Calu3 (cell line): ENCODE results near the gene SLC6A16. TPM values are rescaled to one million over a fixed set of nuclear protein-coding genes. Genes with fewer than 3 reads are reported as not detected.
"Not testable (repeated sequence)": the region's sequence is repeated elsewhere in the genome, so short reads cannot be mapped to it uniquely, and the experiment has no call there.

Source experiments
- BruUV-seq: library from RNA; stranded (reverse); fragments of 400-500 nt; replicated peaks from 2 replicates; lab custom pipeline; 2021; lab: Mats Ljungman, UMichigan
- CTCF ChIA-PET: fragments of 300-600 bp; sonication (Branson Sonifier 250); formaldehyde crosslinking; loops from one replicate; lab custom pipeline; 2022; ENCODE audit warnings: antibody characterized with exemption; lab: Charles Lee
- DNase-seq: peaks from one replicate; pipeline ENCODE4 v3.0.0; 2022
- H3K27ac Mint-ChIP-seq: one replicate; pipeline ENCODE4 v1.8.0; 2022; ENCODE audit warnings: mixed read lengths; ENCODE audit not compliant: unreplicated experiment
- H3K27me3 Mint-ChIP-seq: one replicate; pipeline ENCODE4 v1.8.0; 2022; ENCODE audit warnings: mixed read lengths; ENCODE audit not compliant: unreplicated experiment
- H3K36me3 Mint-ChIP-seq: one replicate; pipeline ENCODE4 v1.8.0; 2022; ENCODE audit warnings: mild to moderate bottlenecking, moderate library complexity, mixed read lengths; ENCODE audit not compliant: insufficient read depth, unreplicated experiment
- H3K4me1 Mint-ChIP-seq: one replicate; pipeline ENCODE4 v1.8.0; 2022; ENCODE audit warnings: mild to moderate bottlenecking, low read depth, mixed read lengths; ENCODE audit not compliant: unreplicated experiment
- H3K4me3 Mint-ChIP-seq: one replicate; pipeline ENCODE4 v1.8.0; 2022; ENCODE audit warnings: mild to moderate bottlenecking, low read depth, moderate library complexity, mixed read lengths; ENCODE audit not compliant: unreplicated experiment
- H3K9me3 Mint-ChIP-seq: one replicate; pipeline ENCODE4 v1.8.0; 2022; ENCODE audit warnings: low read depth, mixed read lengths; ENCODE audit not compliant: unreplicated experiment
- CTCF ChIP-seq: fragments of 200-600 bp; IDR thresholded peaks from one replicate; pipeline ENCODE4 v1.8.0; 2022; ENCODE audit warnings: antibody characterized with exemption; ENCODE audit not compliant: unreplicated experiment
- intact Hi-C: fragments of 100-400 bp; cut with micrococcal nuclease; formaldehyde crosslinking; loops from one replicate; pipeline ENCODE4 v1.10.0; 2022; ENCODE audit not compliant: unreplicated experiment
- total RNA-seq: library from RNA; stranded (reverse); gene quantifications from 2 replicates; pipeline ENCODE4 v1.2.3, GENCODE V29; 2022

Gene SLC6A16
- total RNA-seq, 1 experiment from 2014 or later = not detected

DNA sequence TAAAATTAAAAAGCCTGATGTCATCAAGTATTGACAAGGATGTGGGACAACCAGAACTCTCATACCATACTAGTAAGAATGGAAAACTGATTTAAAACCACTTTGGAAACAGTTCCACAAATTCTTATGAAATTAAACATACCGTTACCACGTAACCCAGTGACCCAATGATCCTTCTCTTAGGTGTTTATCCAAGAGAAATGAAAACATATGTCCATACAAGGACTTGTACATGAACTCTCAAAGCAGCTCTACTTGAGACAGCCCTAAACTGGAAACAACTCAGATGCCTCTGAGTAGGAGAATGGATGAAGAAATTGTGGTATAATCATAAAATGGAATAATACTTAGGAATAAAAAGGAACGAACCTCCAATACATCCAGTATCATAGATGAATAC is 27.6 kb downstream of the SLC6A16 start:
- CTCF ChIA-PET = interaction anchor here (0.6 to 0.8 kb wide), 2 partner anchors 8 to 1275 kb away, joined by 5 read pairs; no protein-coding TSS in a partner anchor
- no peaks in the 10 kb centered on the region for H3K36me3 Mint-ChIP-seq
- no peak for TF ChIP-seq CTCF
- intact Hi-C loops = loop anchor here (2.0 kb wide), 1 partner anchor 21 kb away; no protein-coding TSS in a partner anchor
- H3K4me3 Mint-ChIP-seq = no peak overlapping the region
- DNase-seq = no peak
- peaks cover 43% of the 10 kb centered on the region for H3K27me3 Mint-ChIP-seq
- H3K4me1 Mint-ChIP-seq = no peaks in the 10 kb centered on the region
- no peak overlapping the region for H3K27ac Mint-ChIP-seq
- H3K9me3 Mint-ChIP-seq = no peaks in the 10 kb centered on the region
- BruUV-seq = no TSS peak

- DNase-seq = no peak
- CTCF ChIA-PET = no interaction called here
- H3K27ac Mint-ChIP-seq = no peak overlapping the region
- no peak overlapping the region for H3K4me3 Mint-ChIP-seq
- no peak for TF ChIP-seq CTCF
- H3K9me3 Mint-ChIP-seq = no peaks in the 10 kb centered on the region
- BruUV-seq = no TSS peak
- intact Hi-C loops = no loop called here
- H3K27me3 Mint-ChIP-seq = peaks cover 22% of the 10 kb centered on the region
- H3K36me3 Mint-ChIP-seq = no peaks in the 10 kb centered on the region
- H3K4me1 Mint-ChIP-seq = no peaks in the 10 kb centered on the region
Observed at GRCh38 chr19:49295208-49295880, 29.6 kb downstream of the SLC6A16 start.

GRCh38 chr19:49294401-49294800 is 30.6 kb downstream of the SLC6A16 start:
- Mint-ChIP-seq H3K4me1 (no peaks in the 10 kb centered on the region), H3K36me3 (no peaks in the 10 kb centered on the region), H3K4me3 (no peak overlapping the region), H3K27ac (no peak overlapping the region), H3K9me3 (no peaks in the 10 kb centered on the region), H3K27me3 (peaks cover 16% of the 10 kb centered on the region)
- no peak for DNase-seq
- CTCF ChIA-PET = no interaction called here
- no peak for TF ChIP-seq CTCF
- intact Hi-C loops = no loop called here
- no TSS peak for BruUV-seq

- Mint-ChIP-seq H3K9me3 (no peaks in the 10 kb centered on the region), H3K36me3 (no peaks in the 10 kb centered on the region), H3K4me3 (no peak overlapping the region), H3K27ac (no peak overlapping the region), H3K4me1 (no peaks in the 10 kb centered on the region), H3K27me3 (peaks cover 27% of the 10 kb centered on the region)
- CTCF ChIA-PET = no interaction called here
- TF ChIP-seq CTCF = no peak
- intact Hi-C loops = no loop called here
- no peak for DNase-seq
- BruUV-seq = no TSS peak
Observed at GRCh38 chr19:49290517-49290916, 34.5 kb downstream of the SLC6A16 start.

- H3K27me3 Mint-ChIP-seq = peaks cover 39% of the 10 kb centered on the region
- H3K4me3 Mint-ChIP-seq, H3K27ac Mint-ChIP-seq, H3K9me3 Mint-ChIP-seq, H3K4me1 Mint-ChIP-seq, H3K36me3 Mint-ChIP-seq, intact Hi-C loops, BruUV-seq, DNase-seq: not testable (repeated sequence)
- CTCF ChIA-PET = interaction anchor here (0.6 kb wide), 1 partner anchor 291 kb away, joined by 3 read pairs; the partner anchor contains the start of gene NOSIP
Observed at GRCh38 chr19:49289286-49289685, 35.7 kb downstream of the SLC6A16 start.

- CTCF ChIA-PET, H3K4me3 Mint-ChIP-seq: not testable (repeated sequence)
Observed at GRCh38 chr19:49288205-49288604, 36.8 kb downstream of the SLC6A16 start.

More at GRCh38 chr19:49288205-49288604, 36.8 kb downstream of the SLC6A16 start:
- DNase-seq, H3K4me1 Mint-ChIP-seq, BruUV-seq, H3K9me3 Mint-ChIP-seq, H3K36me3 Mint-ChIP-seq, H3K27ac Mint-ChIP-seq, intact Hi-C loops: not testable (repeated sequence)
- H3K27me3 Mint-ChIP-seq = peaks cover 44% of the 10 kb centered on the region
